NCI-H128 (cell line): ENCODE data around the gene GIMAP4.
"Not testable (repeated sequence)": the region's sequence is repeated elsewhere in the genome, so short reads cannot be mapped to it uniquely, and the experiment has no call there.

Experiments
- DNase-seq: peaks from one replicate; lab custom pipeline; 2025; ENCODE audit not compliant: unreplicated experiment; lab: John Stamatoyannopoulos, UW

Gene GIMAP4

GRCh38 chr7:150579979-150580637, 12.9 kb downstream of the GIMAP4 start:
- DNase-seq, result not testable (repeated sequence)

- no peak for DNase-seq
Measured at GRCh38 chr7:150580638-150581394, 13.6 kb downstream of the GIMAP4 start.

GRCh38 chr7:150585199-150585598, 18.0 kb downstream of the GIMAP4 start:
- no peak for DNase-seq

DNA sequence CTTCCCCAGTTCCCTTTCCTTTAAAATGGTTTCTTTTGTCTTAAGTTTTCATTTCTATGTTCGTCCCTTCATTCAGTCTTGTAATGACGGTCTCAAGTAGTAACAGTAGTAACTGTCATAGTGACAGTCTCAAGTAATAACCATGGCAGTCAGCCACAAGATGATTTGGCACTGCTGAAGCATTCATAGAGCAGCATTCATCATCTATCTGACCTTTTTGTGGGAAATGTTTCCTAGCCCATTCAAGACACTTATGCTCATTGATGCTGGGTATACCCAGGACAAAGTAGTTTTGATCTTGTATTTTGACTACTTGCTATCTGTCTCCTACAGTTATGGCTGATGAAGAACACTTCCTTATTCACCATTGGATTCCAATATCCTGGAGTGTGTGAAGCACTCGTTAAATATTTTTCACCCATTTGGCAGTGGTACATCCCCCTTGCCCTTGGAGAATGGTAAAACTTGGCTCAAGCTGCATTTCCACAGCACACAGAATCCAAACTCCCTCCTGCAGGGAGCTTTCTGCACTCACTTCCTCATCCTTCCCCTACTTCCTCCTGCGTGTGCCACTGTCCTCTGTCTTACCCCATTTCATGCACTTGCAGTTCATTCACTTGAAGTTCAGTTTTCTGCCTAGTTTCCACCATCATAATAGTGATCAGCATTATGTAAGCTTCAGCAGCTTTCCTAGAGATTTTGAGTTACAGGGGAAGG, 19.0 kb downstream of the GIMAP4 start:
- no peak for DNase-seq

DNA sequence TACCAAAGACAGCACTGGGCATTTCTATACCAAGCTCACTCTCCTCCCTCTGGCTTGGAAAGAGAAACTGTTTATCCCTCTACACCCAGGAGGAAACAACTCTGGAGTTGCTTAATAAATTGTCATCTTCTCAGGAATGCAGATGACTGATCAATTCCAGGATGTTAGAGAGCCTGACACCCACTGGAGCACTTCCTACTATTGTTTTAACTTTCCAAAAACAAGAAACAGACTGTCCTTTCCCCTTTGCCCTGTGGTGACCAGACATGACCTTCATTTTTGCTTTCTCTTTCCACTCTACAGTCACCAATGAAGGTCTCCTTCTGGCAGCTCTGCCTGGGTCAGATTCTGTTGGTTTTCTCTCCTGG, 19.6 kb downstream of the GIMAP4 start:
- DNase-seq, result no peak

- no peak for DNase-seq
Measured at GRCh38 chr7:150587551-150587950, 20.4 kb downstream of the GIMAP4 start.

DNA sequence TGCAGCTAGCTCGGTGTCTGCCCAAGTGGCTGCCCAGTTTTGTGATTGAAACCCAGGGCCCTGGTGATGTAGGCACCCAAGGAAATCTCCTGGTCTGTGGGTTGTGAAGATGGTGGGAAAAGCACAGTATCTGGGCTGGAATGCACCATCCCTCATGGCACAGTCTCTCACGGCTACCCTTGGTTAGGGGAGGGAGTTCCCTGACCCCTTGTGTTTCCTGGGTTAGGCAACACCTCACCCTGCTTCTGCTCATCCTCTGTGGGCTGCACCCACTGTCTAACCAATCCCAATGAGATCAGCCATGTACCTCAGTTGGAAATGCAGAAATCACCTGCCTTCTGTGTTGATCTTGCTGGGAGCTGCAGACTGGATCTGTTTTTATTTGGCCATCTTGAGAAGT, 27.6 kb downstream of the GIMAP4 start:
- no peak for DNase-seq

- no peak for DNase-seq
Measured at GRCh38 chr7:150595361-150595760, 28.2 kb downstream of the GIMAP4 start.

GRCh38 chr7:150603600-150603999, 36.4 kb downstream of the GIMAP4 start:
- DNase-seq, result not testable (repeated sequence)

- DNase-seq, result no peak
Measured at GRCh38 chr7:150610233-150610632, 43.0 kb downstream of the GIMAP4 start.

DNA sequence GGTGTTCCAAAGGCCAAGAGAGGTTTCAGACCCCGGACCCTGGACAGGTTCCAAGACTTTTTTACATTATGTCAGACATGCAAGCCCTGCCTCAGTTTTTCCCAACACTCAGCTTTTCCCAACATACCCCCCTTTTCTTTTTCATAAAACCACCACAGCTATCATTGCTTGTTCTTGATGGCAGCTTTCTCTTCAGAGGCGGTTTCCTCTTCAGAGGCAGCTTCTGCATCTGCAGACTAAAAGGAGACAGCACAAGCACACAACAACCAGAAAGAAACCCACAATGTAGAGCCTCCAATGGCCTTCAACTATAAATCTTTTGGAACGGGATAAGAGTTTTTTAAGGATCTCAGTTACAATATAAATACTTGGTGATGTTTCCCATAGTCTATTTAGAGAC, 45.7 kb downstream of the GIMAP4 start:
- no peak for DNase-seq

GRCh38 chr7:150613880-150614279, 46.7 kb downstream of the GIMAP4 start:
- no peak for DNase-seq

- DNase-seq, result not testable (repeated sequence)
Measured at GRCh38 chr7:150614426-150614825, 47.2 kb downstream of the GIMAP4 start.

- DNase-seq, result not testable (repeated sequence)
Measured at GRCh38 chr7:150615221-150615755, 48.1 kb downstream of the GIMAP4 start.

GRCh38 chr7:150620061-150620460, 52.9 kb downstream of the GIMAP4 start:
- no peak for DNase-seq

- DNase-seq, result no peak
Measured at GRCh38 chr7:150620617-150621371, 53.6 kb downstream of the GIMAP4 start.

DNA sequence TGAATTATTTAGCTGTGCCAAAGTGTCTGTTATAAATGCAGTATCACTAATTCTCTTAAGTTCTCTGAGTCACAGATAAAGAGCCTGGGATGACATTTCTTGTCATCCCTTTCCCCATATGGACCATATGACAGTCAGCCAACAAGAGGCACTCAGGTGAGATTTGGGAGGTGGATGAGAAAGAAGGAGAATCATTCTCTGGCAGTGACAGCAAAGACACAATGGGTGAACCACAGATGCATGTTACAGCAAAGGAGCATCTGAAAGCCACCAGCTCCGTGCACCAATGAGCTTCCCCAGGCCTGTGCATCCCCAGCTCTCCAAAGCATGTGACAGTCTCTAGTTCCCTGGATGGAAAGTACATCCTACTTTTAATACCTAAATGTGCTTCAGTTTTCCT, 54.2 kb downstream of the GIMAP4 start:
- DNase-seq, result no peak
